Inflammatory macrophage (primary cell): ENCODE measurements around the gene P2RY6.

Experiments
- DNase-seq, 2 donors: peaks; one replicate each; pipeline ENCODE4 v3.0.0-alpha.2; 2020 to 2022

P2RY6 gene

DNA sequence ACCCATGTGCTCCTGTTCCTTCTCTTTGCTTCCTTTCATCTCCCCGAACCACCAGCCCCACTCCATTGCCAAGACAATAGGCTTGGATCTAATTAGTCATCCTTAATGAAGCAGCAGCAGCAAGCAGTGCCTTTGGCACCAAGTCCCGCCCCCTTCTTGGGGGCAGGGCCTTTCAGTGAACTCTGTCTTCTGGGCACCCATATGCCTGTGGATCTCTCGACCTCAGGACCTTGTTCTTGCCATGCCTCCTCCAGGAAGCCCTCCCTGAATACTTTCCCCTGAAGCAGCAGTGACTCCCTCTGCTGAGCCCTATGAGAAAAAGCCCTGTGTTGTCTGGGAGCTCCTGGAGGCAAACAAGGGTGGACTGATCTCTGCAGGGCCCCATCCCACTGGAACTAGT, 68.0 kb downstream of the P2RY6 start:
- DNase-seq: no peak

DNA sequence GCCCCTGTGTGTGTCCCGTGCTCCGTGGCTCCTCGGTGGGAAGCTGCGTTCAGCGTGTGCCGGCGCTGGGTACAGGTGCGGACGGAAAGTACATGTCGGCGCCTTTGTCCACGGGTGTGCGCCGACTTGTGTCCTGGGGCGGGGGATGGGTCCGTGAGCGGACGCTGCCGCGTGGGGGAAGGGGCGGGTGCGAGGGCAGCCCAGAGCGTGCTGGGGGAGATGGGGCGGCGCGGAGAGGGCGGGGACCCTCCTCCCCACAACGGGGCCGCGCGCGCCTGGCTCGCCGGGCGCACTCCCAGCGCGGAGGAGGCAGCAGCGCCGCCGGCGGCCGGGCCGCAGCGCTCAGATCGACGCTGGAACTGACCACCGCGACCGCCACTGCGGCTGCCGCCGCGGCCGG, 70.5 kb downstream of the P2RY6 start:
- no peak for DNase-seq

DNA sequence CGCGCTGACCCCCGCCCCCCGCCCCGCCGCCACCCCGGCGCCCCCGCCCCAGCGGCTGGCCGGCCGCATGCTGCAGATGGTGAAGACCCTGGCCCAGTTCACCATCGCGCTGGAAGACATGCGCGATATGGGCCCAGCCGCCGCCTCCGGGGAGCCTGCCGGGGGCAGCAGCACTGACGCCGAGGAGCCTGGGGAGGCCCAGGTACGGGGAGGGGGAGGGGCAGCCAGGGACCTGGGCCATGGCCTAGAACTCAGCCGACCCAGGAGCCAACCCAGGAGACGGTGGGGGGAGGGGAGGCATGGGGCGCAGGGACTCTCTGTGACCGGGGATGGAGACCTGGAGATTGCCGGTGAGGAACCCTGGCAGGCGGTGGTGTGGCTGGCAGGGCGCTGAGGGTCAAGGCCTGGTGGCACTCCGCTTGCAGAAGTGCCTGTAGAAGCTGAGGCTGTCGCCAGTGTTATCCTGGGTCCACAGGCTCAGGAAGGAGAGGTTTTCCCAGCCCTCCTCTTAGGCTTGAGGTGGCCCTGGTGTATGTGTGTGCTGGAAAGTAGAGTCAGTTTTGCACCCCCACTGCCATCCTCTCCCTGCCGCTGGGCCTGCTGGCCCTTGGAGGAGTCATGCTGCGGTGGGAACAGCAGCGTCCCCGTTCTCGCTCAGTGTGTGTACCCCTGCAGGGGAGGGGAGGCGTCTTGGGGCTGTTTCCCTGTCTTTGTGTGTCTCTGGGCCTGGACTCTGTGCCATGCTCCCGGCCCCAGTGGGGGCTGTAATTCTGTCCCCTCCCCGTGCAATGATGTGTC, 71.1 kb downstream of the P2RY6 start:
- no peak for DNase-seq

DNA sequence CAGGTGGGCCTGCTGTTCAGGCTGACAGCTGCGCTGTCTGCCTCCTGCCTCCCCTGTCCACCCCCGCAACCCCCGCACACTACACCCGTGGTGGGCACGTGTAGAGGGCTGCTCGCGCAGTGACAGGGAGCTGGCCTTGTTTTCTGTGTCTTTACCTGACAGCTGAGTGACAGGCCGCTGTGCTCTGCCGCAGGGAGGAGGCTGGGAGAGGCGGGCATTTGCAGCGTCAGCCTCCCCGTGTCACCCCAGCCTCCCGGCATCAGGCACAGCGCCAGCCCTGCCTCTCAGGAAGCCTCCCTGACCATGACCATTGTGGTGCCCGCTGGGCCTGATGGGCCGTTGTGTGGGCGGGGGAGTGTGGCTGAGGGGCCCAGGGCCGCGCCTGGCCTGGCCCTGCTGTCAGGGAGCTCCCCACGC, 72.1 kb downstream of the P2RY6 start:
- DNase-seq: no peak

DNA sequence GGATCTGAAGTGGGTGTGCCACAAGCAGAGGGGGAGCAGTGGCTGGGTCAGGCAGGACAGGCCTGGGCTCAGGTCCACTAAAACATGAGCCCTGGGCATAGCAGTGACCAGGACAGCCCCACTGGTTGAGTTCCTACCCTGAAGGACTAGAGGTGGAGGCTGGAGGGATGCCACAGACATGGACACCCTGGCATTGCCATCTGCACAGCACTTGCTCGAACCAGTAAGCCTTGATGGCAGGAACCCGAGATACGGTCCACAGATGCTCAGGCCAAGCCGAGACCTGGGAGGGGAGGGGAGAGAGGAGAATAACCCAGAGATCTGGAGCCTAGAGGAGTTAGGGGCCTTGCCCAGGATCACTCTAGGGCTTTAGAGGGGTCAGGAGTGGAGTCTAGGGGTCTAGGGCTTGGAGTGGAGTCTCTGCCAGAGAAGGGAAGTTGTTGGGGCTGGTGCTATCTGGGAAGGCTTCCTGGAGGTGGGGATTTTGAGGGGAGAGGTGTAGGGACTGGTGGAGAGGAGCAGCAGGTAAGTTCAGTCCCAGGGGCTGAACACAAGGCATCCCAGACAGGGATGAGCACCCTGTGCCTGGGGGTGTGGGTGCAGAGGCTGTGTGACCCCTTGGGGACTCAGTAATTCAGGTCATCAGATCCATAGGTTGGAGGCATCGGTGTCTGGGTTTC, 73.5 kb downstream of the P2RY6 start:
- DNase-seq: no peak

DNA sequence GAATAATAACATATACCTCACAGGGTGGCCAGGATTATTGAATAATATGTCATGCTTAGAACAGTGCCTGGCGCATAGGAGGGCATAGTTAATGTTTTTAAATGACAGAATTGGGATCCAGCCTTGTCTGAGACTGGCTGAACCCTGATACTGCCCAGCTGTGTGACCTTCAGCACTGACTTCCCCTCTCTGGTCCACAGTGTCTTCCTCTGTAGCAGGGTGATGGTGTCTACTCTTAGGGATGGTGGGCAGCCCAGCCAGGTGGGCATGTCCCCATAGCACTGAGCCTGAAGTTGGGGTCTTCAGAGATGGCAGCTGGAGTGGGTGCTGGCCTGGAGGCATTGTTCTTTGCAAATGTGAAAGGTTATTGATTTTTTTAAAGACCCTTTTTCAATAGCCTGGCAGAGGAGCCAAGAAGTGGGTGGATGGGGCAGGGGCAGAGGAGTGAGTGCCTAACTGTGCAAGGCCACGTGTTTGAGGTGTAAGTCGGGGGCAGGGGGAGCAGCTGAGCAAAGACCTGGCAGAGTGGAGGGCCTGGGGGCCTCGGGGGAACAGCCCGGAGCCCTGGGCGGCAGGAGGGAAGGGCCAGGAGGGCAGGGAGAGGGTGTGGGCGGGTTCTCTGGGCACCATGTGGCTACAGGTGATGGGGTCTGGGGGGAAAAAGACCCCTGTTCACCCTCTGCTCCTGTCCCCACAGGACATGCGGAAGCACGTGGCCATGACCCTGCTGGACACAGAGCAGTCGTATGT, 74.2 kb downstream of the P2RY6 start:
- no peak for DNase-seq

DNA sequence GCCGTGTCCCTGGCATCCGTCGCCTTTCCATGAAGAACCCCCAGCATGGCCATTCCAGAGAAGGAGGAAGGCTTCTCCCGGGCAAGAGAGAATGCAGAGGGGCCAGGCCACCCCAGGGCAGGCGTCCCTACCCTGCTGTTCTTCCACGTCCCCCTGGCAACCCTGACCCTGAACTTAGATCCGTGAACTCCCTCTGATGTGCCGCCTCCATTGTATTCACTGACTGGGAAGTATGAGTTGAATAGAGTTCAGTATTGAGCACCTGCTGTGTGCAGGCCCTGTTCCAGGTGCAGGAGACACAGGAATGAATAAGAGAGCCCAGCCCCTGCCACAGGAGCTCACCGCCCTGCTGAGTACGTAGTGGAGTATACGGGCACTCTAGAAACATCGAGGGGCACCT, 74.9 kb downstream of the P2RY6 start:
- DNase-seq: no peak
